ENCODE measurements around the gene TMEM8B.

- no peak for TF ChIP-seq GATA2 (IDR thresholded peaks at IDR 0.05; ENCODE audit: low read depth, low read length)
- no peak for TF ChIP-seq GATA3 (IDR thresholded peaks at IDR 0.05; ENCODE audit: low read depth, low read length)
Measured at GRCh38 chr9:35814841-35815543, 14.0 kb upstream of the TMEM8B start, which contains the start of gene HINT2.
